Smooth muscle cell (in vitro differentiated cells): Measurements from ENCODE around the gene PACS2. TPM values are rescaled to one million over a fixed set of nuclear protein-coding genes. Genes with fewer than 3 reads are reported as not detected.

ENCODE experiments used
- DNase-seq: peaks from one replicate; lab custom pipeline; 2025; ENCODE audit not compliant: unreplicated experiment; lab: John Stamatoyannopoulos, UW
- H2AFZ ChIP-seq: fragments of 200-600 bp; sonication (generic); 2 replicates; pipeline ENCODE4 v1.6.0; 2016; ENCODE audit warnings: antibody characterized with exemption, low read depth, mild to moderate bottlenecking
- H3F3A ChIP-seq: fragments of 200-600 bp; sonication (generic); 2 replicates; pipeline ENCODE4 v1.6.0; 2017; ENCODE audit warnings: antibody characterized with exemption, low read depth
- H3K27ac ChIP-seq: fragments of 200-600 bp; sonication (generic); 2 replicates; pipeline ENCODE4 v1.5.1; 2016; ENCODE audit warnings: low read depth, mild to moderate bottlenecking
- H3K27me3 ChIP-seq: fragments of 200-600 bp; sonication (generic); 2 replicates; pipeline ENCODE4 v1.6.1; 2016; ENCODE audit warnings: low read depth, mild to moderate bottlenecking
- H3K36me3 ChIP-seq: fragments of 200-600 bp; sonication (generic); 2 replicates; pipeline ENCODE4 v1.5.1; 2016; ENCODE audit warnings: low read depth
- H3K4me1 ChIP-seq: fragments of 200-600 bp; sonication (generic); 2 replicates; pipeline ENCODE4 v1.5.1; 2016; ENCODE audit warnings: low read depth
- H3K4me2 ChIP-seq: fragments of 200-600 bp; sonication (generic); 2 replicates; pipeline ENCODE4 v1.6.0; 2016; ENCODE audit warnings: mild to moderate bottlenecking
- H3K4me3 ChIP-seq: fragments of 200-600 bp; sonication (generic); 2 replicates; pipeline ENCODE4 v1.5.1; 2016; ENCODE audit warnings: mild to moderate bottlenecking
- H3K79me2 ChIP-seq: fragments of 200-600 bp; sonication (generic); 2 replicates; pipeline ENCODE4 v1.6.0; 2016; ENCODE audit warnings: low read depth, mild to moderate bottlenecking
- H3K9ac ChIP-seq: fragments of 200-600 bp; sonication (generic); 2 replicates; pipeline ENCODE4 v1.6.0; 2016; ENCODE audit warnings: low read depth
- H3K9me3 ChIP-seq: fragments of 200-600 bp; sonication (generic); replicated peaks from 2 replicates; pipeline ENCODE4 v1.5.1; 2016; ENCODE audit warnings: low read depth
- H4K20me1 ChIP-seq: fragments of 200-600 bp; sonication (generic); 2 replicates; pipeline ENCODE4 v1.6.0; 2016; ENCODE audit warnings: low read depth
- CTCF ChIP-seq: fragments of 200-600 bp; sonication (generic); IDR thresholded peaks from 2 replicates; pipeline ENCODE4 v1.5.1; 2017; ENCODE audit warnings: borderline replicate concordance, mild to moderate bottlenecking, antibody characterized with exemption; ENCODE audit not compliant: insufficient read depth, poor library complexity, severe bottlenecking
- WGBS: methylation state at CpG from one replicate; pipeline ENCODE4 v1.1.7; 2016; ENCODE audit warnings: low lambda C conversion rate; 5-methylcytosine and 5-hydroxymethylcytosine counted together
- polyA plus RNA-seq: library from polyadenylated mRNA; unstranded; fragments of >200 nt; fragmentation: Nextera tagmentation; extraction: Ambion mirVana; gene quantifications from 2 replicates; pipeline ENCODE4 v1.2.1, GENCODE V29; 2016
- total RNA-seq: library from RNA; depleted of rRNA; stranded (reverse); fragments of >200 nt; gene quantifications from 2 replicates; pipeline ENCODE4 v1.2.3, GENCODE V29; 2014

PACS2 gene
- total and polyA plus RNA-seq, 2 experiments from 2014 or later = 36.9 to 49.1 TPM

- Histone ChIP-seq H3K4me3 (no peak overlapping the region), H3K4me2 (no peak overlapping the region), H2AFZ (no peak overlapping the region), H3K4me1 (peaks cover 10% of the 10 kb centered on the region), H3K9ac (no peak overlapping the region), H3K36me3 (no peaks in the 10 kb centered on the region), H4K20me1 (no peaks in the 10 kb centered on the region), H3F3A (peaks cover 7% of the 10 kb centered on the region), H3K27me3 (peaks cover 14% of the 10 kb centered on the region), H3K79me2 (no peaks in the 10 kb centered on the region), H3K27ac (no peak overlapping the region), H3K9me3 (no peaks in the 10 kb centered on the region)
- no peak for DNase-seq
- no peak for TF ChIP-seq CTCF
- WGBS = 98% methylated on average over 2 of the region's 2 CpGs
Observed at GRCh38 chr14:105413544-105413886, 99.0 kb downstream of the PACS2 start.

- Histone ChIP-seq H2AFZ (peak overlapping the region; percentile 99), H3K4me1 (peaks cover 18% of the 10 kb centered on the region), H3K4me2 (peak overlapping the region; percentile 97), H3F3A (peaks cover 7% of the 10 kb centered on the region), H3K27me3 (peaks cover 6% of the 10 kb centered on the region), H3K9ac (peak overlapping the region; percentile 43), H3K4me3 (peak overlapping the region; percentile 69), H3K27ac (no peak overlapping the region), H4K20me1 (no peaks in the 10 kb centered on the region), H3K36me3 (no peaks in the 10 kb centered on the region), H3K9me3 (no peaks in the 10 kb centered on the region), H3K79me2 (peaks cover 3% of the 10 kb centered on the region)
- peak; percentile 31 for DNase-seq
- WGBS = 10% methylated on average over 51 of the region's 79 CpGs
- peak; percentile 67 for TF ChIP-seq CTCF
Observed at GRCh38 chr14:105414456-105415371, 100.2 kb downstream of the PACS2 start.

GRCh38 chr14:105415481-105416428 is 101.2 kb downstream of the PACS2 start:
- Histone ChIP-seq H3K9ac (no peak overlapping the region), H3K79me2 (peaks cover 9% of the 10 kb centered on the region), H2AFZ (peak overlapping the region; percentile 99), H3K4me2 (peak overlapping the region; percentile 97), H4K20me1 (peaks cover 2% of the 10 kb centered on the region), H3F3A (peaks cover 7% of the 10 kb centered on the region), H3K36me3 (no peaks in the 10 kb centered on the region), H3K9me3 (no peaks in the 10 kb centered on the region), H3K4me3 (peak overlapping the region; percentile 69), H3K27ac (no peak overlapping the region), H3K27me3 (no peaks in the 10 kb centered on the region), H3K4me1 (peaks cover 16% of the 10 kb centered on the region)
- DNase-seq = no peak
- WGBS = 92% methylated on average over 25 of the region's 25 CpGs
- TF ChIP-seq CTCF = no peak
